ENCODE measurements around the gene SNX1.
"Not testable (repeated sequence)": the region's sequence is repeated elsewhere in the genome, so short reads cannot be mapped to it uniquely, and the experiment has no call there.

SNX1 gene

GRCh38 chr15:64073496-64073895, 22.3 kb upstream of the SNX1 start:
- peaks cover 16% of the 10 kb centered on the region for H3K36me3 ChIP-seq (ENCODE audit: control insufficient read depth, insufficient read depth, low read length)
- H3K4me1 ChIP-seq (ENCODE audit: control insufficient read depth, insufficient read depth, low read length, poor library complexity, severe bottlenecking); H3K27me3 ChIP-seq (replicated peaks; ENCODE audit: control insufficient read depth, insufficient read depth, low read length, poor library complexity, severe bottlenecking); H3K4me3 ChIP-seq (ENCODE audit: insufficient read depth, low read depth, low read length, poor library complexity, severe bottlenecking); DNase-seq; H3K27ac ChIP-seq (ENCODE audit: insufficient read depth, low read length, poor library complexity, severe bottlenecking); H3K9me3 ChIP-seq (ENCODE audit: control insufficient read depth, low read length): not testable (repeated sequence)

- H3K4me3 ChIP-seq (ENCODE audit: insufficient read depth, low read depth, low read length, poor library complexity, severe bottlenecking) = no peak overlapping the region
- no peaks in the 10 kb centered on the region for H3K27me3 ChIP-seq (replicated peaks; ENCODE audit: control insufficient read depth, insufficient read depth, low read length, poor library complexity, severe bottlenecking)
- H3K36me3 ChIP-seq (ENCODE audit: control insufficient read depth, insufficient read depth, low read length) = peaks cover 10% of the 10 kb centered on the region
- H3K4me1 ChIP-seq (ENCODE audit: control insufficient read depth, insufficient read depth, low read length, poor library complexity, severe bottlenecking) = no peaks in the 10 kb centered on the region
- no peak for DNase-seq
- no peaks in the 10 kb centered on the region for H3K9me3 ChIP-seq (ENCODE audit: control insufficient read depth, low read length)
- H3K27ac ChIP-seq (ENCODE audit: insufficient read depth, low read length, poor library complexity, severe bottlenecking) = no peak overlapping the region
Measured at GRCh38 chr15:64082757-64083156, 13.0 kb upstream of the SNX1 start.

- Histone ChIP-seq H3K36me3 (ENCODE audit: control insufficient read depth, insufficient read depth, low read length) (peaks cover 13% of the 10 kb centered on the region), H3K9me3 (ENCODE audit: control insufficient read depth, low read length) (no peaks in the 10 kb centered on the region), H3K27me3 (replicated peaks; ENCODE audit: control insufficient read depth, insufficient read depth, low read length, poor library complexity, severe bottlenecking) (no peaks in the 10 kb centered on the region), H3K4me1 (ENCODE audit: control insufficient read depth, insufficient read depth, low read length, poor library complexity, severe bottlenecking) (peaks cover 19% of the 10 kb centered on the region), H3K27ac (ENCODE audit: insufficient read depth, low read length, poor library complexity, severe bottlenecking) (no peak overlapping the region), H3K4me3 (ENCODE audit: insufficient read depth, low read depth, low read length, poor library complexity, severe bottlenecking) (no peak overlapping the region)
- DNase-seq = no peak
Measured at GRCh38 chr15:64089543-64090280, 6.1 kb upstream of the SNX1 start.

- Histone ChIP-seq H3K36me3 (ENCODE audit: control insufficient read depth, insufficient read depth, low read length) (peaks cover 13% of the 10 kb centered on the region), H3K4me3 (ENCODE audit: insufficient read depth, low read depth, low read length, poor library complexity, severe bottlenecking) (no peak overlapping the region), H3K9me3 (ENCODE audit: control insufficient read depth, low read length) (no peaks in the 10 kb centered on the region), H3K27me3 (replicated peaks; ENCODE audit: control insufficient read depth, insufficient read depth, low read length, poor library complexity, severe bottlenecking) (no peaks in the 10 kb centered on the region), H3K27ac (ENCODE audit: insufficient read depth, low read length, poor library complexity, severe bottlenecking) (no peak overlapping the region), H3K4me1 (ENCODE audit: control insufficient read depth, insufficient read depth, low read length, poor library complexity, severe bottlenecking) (peaks cover 27% of the 10 kb centered on the region)
- DNase-seq = no peak
Measured at GRCh38 chr15:64090527-64090926, 5.3 kb upstream of the SNX1 start.

- Histone ChIP-seq H3K27ac (ENCODE audit: insufficient read depth, low read length, poor library complexity, severe bottlenecking) (no peak overlapping the region), H3K4me1 (ENCODE audit: control insufficient read depth, insufficient read depth, low read length, poor library complexity, severe bottlenecking) (peaks cover 32% of the 10 kb centered on the region), H3K27me3 (replicated peaks; ENCODE audit: control insufficient read depth, insufficient read depth, low read length, poor library complexity, severe bottlenecking) (no peaks in the 10 kb centered on the region), H3K36me3 (ENCODE audit: control insufficient read depth, insufficient read depth, low read length) (peaks cover 12% of the 10 kb centered on the region), H3K9me3 (ENCODE audit: control insufficient read depth, low read length) (no peaks in the 10 kb centered on the region), H3K4me3 (ENCODE audit: insufficient read depth, low read depth, low read length, poor library complexity, severe bottlenecking) (no peak overlapping the region)
- DNase-seq = no peak
Measured at GRCh38 chr15:64092075-64092820, 3.5 kb upstream of the SNX1 start.

- Histone ChIP-seq H3K9me3 (ENCODE audit: control insufficient read depth, low read length) (no peaks in the 10 kb centered on the region), H3K4me1 (ENCODE audit: control insufficient read depth, insufficient read depth, low read length, poor library complexity, severe bottlenecking) (peaks cover 36% of the 10 kb centered on the region)
Measured at GRCh38 chr15:64092864-64093626, 2.7 kb upstream of the SNX1 start.

GRCh38 chr15:64093627-64094417, 2.0 kb upstream of the SNX1 start, which contains the start of gene CIAO2A:
Gene CIAO2A, minus strand, starts transcription at chr15:64093838. Its CDS starts 70 bp downstream, at chr15:64093768.
- Histone ChIP-seq H3K27ac (ENCODE audit: insufficient read depth, low read length, poor library complexity, severe bottlenecking) (peak within 1 kb of the TSS; percentile 76), H3K36me3 (ENCODE audit: control insufficient read depth, insufficient read depth, low read length) (no peaks in the 10 kb centered on the region), H3K4me1 (ENCODE audit: control insufficient read depth, insufficient read depth, low read length, poor library complexity, severe bottlenecking) (peaks cover 36% of the 10 kb centered on the region), H3K4me3 (ENCODE audit: insufficient read depth, low read depth, low read length, poor library complexity, severe bottlenecking) (peak within 1 kb of the TSS; percentile 59), H3K27me3 (replicated peaks; ENCODE audit: control insufficient read depth, insufficient read depth, low read length, poor library complexity, severe bottlenecking) (no peaks in the 10 kb centered on the region), H3K9me3 (ENCODE audit: control insufficient read depth, low read length) (no peaks in the 10 kb centered on the region)
- DNase-seq = peak; percentile 81 to 91 (median 85)

More at GRCh38 chr15:64092864-64093626, 2.7 kb upstream of the SNX1 start:
- H3K36me3 ChIP-seq (ENCODE audit: control insufficient read depth, insufficient read depth, low read length) = peaks cover 4% of the 10 kb centered on the region
- no peaks in the 10 kb centered on the region for H3K27me3 ChIP-seq (replicated peaks; ENCODE audit: control insufficient read depth, insufficient read depth, low read length, poor library complexity, severe bottlenecking)
- peak overlapping the region; percentile 59 for H3K4me3 ChIP-seq (ENCODE audit: insufficient read depth, low read depth, low read length, poor library complexity, severe bottlenecking)
- peak overlapping the region; percentile 76 for H3K27ac ChIP-seq (ENCODE audit: insufficient read depth, low read length, poor library complexity, severe bottlenecking)
- peak in 1 of 3 donors; percentile 8 for DNase-seq

GRCh38 chr15:64095431-64095794, 369 bp upstream of the SNX1 start:
- Histone ChIP-seq H3K36me3 (ENCODE audit: control insufficient read depth, insufficient read depth, low read length) (no peaks in the 10 kb centered on the region), H3K4me3 (ENCODE audit: insufficient read depth, low read depth, low read length, poor library complexity, severe bottlenecking) (peak overlapping the region; percentile 93), H3K4me1 (ENCODE audit: control insufficient read depth, insufficient read depth, low read length, poor library complexity, severe bottlenecking) (peaks cover 36% of the 10 kb centered on the region), H3K9me3 (ENCODE audit: control insufficient read depth, low read length) (no peaks in the 10 kb centered on the region), H3K27ac (ENCODE audit: insufficient read depth, low read length, poor library complexity, severe bottlenecking) (peak overlapping the region; percentile 85), H3K27me3 (replicated peaks; ENCODE audit: control insufficient read depth, insufficient read depth, low read length, poor library complexity, severe bottlenecking) (no peaks in the 10 kb centered on the region)
- no peak for DNase-seq

GRCh38 chr15:64096668-64097384, 1.0 kb downstream of the SNX1 start:
- Histone ChIP-seq H3K9me3 (ENCODE audit: control insufficient read depth, low read length) (no peaks in the 10 kb centered on the region), H3K4me3 (ENCODE audit: insufficient read depth, low read depth, low read length, poor library complexity, severe bottlenecking) (peak overlapping the region; percentile 93), H3K4me1 (ENCODE audit: control insufficient read depth, insufficient read depth, low read length, poor library complexity, severe bottlenecking) (peaks cover 36% of the 10 kb centered on the region), H3K27me3 (replicated peaks; ENCODE audit: control insufficient read depth, insufficient read depth, low read length, poor library complexity, severe bottlenecking) (no peaks in the 10 kb centered on the region), H3K27ac (ENCODE audit: insufficient read depth, low read length, poor library complexity, severe bottlenecking) (peak overlapping the region; percentile 85), H3K36me3 (ENCODE audit: control insufficient read depth, insufficient read depth, low read length) (no peaks in the 10 kb centered on the region)
- no peak for DNase-seq

Data from effector memory CD4-positive, alpha-beta T cell (primary cell).